Measurements from ENCODE around the gene EDAR. TPM values are rescaled to one million over a fixed set of nuclear protein-coding genes. Genes with fewer than 3 reads are reported as not detected.

The EDAR gene
- total RNA-seq, 3 donors from 2014 or later (not counting 1 experiment from before 2014, with no cell fraction given) = 0.11 to 0.23 TPM; not detected in 1

DNA sequence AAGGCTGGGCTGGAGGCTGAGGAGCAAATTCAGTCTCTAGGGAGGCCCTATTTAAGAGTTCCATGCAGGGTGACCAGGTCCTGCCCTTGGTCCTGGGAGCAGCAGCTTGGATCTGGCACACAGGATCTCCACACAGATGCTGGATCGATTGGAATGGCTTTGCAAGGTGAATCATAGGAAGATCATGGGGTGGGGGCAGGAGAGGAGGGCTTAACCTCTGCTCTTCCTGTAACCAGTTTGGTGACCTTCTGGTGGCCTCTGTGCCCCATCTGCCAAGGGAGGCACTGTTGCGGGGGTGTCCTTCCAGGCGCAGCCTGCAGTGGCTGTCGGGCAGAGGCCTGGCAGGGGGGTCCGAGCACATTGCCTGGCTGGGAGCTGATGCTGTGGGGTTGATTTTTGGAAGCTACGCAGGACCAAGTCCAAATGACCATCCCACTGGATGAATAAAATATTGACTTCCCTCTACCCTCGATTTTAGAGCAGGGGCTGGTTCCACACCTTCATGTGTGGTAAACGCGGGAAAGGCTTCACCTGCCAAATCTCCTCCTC is 79.7 kb downstream of the EDAR start:
- no peaks in the 10 kb centered on the region for H3K4me1 ChIP-seq (ENCODE audit: control insufficient read depth, insufficient read depth, low read length)
- H3K36me3 Mint-ChIP-seq = no peaks in the 10 kb centered on the region

DNA sequence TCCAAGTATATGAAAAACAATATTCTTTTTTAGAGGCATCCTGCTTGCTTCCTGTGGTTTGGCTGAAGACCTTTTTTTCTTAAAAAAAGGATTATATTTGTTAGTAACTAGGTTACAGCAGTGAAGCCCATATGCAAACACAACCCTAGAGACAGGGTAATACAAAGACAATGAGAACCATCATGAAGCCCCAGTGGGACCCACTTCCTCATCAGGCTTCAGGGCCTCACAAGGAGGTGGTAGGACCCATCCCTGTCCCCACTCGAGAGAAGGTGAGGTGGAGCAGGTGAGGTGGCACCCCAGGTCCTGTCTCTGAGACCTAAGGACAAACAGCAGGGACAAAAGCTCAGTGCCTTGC is 80.3 kb downstream of the EDAR start:
- TF ChIP-seq, protein P1, sequence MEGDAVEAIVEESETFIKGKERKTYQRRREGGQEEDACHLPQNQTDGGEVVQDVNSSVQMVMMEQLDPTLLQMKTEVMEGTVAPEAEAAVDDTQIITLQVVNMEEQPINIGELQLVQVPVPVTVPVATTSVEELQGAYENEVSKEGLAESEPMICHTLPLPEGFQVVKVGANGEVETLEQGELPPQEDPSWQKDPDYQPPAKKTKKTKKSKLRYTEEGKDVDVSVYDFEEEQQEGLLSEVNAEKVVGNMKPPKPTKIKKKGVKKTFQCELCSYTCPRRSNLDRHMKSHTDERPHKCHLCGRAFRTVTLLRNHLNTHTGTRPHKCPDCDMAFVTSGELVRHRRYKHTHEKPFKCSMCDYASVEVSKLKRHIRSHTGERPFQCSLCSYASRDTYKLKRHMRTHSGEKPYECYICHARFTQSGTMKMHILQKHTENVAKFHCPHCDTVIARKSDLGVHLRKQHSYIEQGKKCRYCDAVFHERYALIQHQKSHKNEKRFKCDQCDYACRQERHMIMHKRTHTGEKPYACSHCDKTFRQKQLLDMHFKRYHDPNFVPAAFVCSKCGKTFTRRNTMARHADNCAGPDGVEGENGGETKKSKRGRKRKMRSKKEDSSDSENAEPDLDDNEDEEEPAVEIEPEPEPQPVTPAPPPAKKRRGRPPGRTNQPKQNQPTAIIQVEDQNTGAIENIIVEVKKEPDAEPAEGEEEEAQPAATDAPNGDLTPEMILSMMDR (IDR thresholded peaks at IDR 0.05) = no peak
- DNase-seq (no peak), ATAC-seq (no peak)
- H3K4me3 Mint-ChIP-seq = no peak overlapping the region
- H3K27ac Mint-ChIP-seq = no peak overlapping the region
- Histone ChIP-seq H3K27me3 (ENCODE audit: control insufficient read depth, insufficient read depth, low read length) (no peaks in the 10 kb centered on the region), H3K27ac (ENCODE audit: low read length) (no peak overlapping the region), H3K9me3 (ENCODE audit: control insufficient read depth, insufficient read depth, low read length) (no peaks in the 10 kb centered on the region), H3K4me1 (ENCODE audit: control insufficient read depth, insufficient read depth, low read length) (no peaks in the 10 kb centered on the region), H3K4me3 (ENCODE audit: low read length) (no peak overlapping the region), H3K36me3 (ENCODE audit: control insufficient read depth, insufficient read depth, low read length) (no peaks in the 10 kb centered on the region)
- WGBS (ENCODE audit: insufficient coverage) = 28% methylated on average over 1 of the region's 1 CpG
- no peaks in the 10 kb centered on the region for H3K4me1 Mint-ChIP-seq
- no peaks in the 10 kb centered on the region for H3K9me3 Mint-ChIP-seq
- no peaks in the 10 kb centered on the region for H3K27me3 Mint-ChIP-seq (ENCODE audit: low read depth in 2 of 2)
- intact Hi-C loops (cut with micrococcal nuclease) = no loop called here
- H3K36me3 Mint-ChIP-seq = no peaks in the 10 kb centered on the region

More for the DNA sequence above, 79.7 kb downstream of the EDAR start:
- no peak overlapping the region for H3K27ac Mint-ChIP-seq
- H3K9me3 Mint-ChIP-seq = no peaks in the 10 kb centered on the region
- WGBS (ENCODE audit: insufficient coverage) = 78% methylated on average over 9 of the region's 9 CpGs
- H3K27me3 ChIP-seq (ENCODE audit: control insufficient read depth, insufficient read depth, low read length) = no peaks in the 10 kb centered on the region
- TF ChIP-seq, protein P1 (IDR thresholded peaks at IDR 0.05) = no peak
- H3K4me3 ChIP-seq (ENCODE audit: low read length) = no peak overlapping the region
- H3K27me3 Mint-ChIP-seq (ENCODE audit: low read depth in 2 of 2) = no peaks in the 10 kb centered on the region
- no peak overlapping the region for H3K27ac ChIP-seq (ENCODE audit: low read length)
- DNase-seq (no peak), ATAC-seq (no peak)
- H3K4me1 Mint-ChIP-seq = no peaks in the 10 kb centered on the region
- no peaks in the 10 kb centered on the region for H3K36me3 ChIP-seq (ENCODE audit: control insufficient read depth, insufficient read depth, low read length)
- no peaks in the 10 kb centered on the region for H3K9me3 ChIP-seq (ENCODE audit: control insufficient read depth, insufficient read depth, low read length)
- intact Hi-C loops (cut with micrococcal nuclease) = no loop called here
- no peak overlapping the region for H3K4me3 Mint-ChIP-seq

DNA sequence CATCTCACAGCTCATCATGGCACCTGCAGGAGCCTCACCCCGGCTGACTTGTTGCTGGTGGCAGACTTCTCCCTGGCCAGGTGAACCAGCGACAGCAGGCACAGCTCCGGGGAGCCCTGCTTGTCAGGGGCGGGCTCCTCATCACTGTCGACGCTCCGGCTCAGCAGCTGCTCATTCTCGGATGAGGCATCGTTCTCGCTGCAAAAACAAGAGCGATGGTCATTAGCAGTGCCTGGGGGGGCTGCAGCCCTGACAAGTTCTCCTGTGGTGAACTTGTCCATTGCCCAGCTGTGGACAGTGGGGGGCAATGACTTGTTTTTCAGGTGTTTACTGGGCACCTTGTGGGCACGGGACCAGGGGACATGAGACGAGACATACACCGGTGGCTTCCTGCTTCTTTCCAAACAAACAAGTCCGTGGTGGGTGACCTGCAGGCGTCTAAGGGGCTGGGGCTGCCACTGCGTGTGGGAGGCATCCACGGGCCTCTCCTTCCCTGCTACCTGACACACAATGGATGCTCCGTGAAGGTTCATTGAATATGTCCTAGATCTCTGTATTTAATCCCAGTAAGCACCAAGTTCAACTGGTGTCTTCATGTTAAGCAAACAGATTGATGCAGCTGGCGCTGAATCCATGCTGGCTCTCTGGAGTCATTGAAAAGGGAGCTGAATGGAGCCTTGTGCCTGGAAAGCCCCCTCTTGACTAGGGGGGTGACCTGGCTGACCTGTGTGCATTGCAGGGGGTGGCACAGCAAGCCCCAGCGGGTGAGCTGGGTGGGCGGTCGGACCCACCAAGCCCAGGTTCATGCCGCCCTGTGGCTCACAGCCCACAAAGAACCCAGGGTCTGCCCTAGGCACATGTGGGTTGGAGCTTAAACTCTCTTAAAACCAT is 81.0 kb downstream of the EDAR start:
- 81% methylated on average over 24 of the region's 24 CpGs for WGBS (ENCODE audit: insufficient coverage)

More for the DNA sequence above, 81.0 kb downstream of the EDAR start:
- intact Hi-C loops (cut with micrococcal nuclease) = no loop called here
- no peak overlapping the region for H3K27ac ChIP-seq (ENCODE audit: low read length)
- no peaks in the 10 kb centered on the region for H3K4me1 ChIP-seq (ENCODE audit: control insufficient read depth, insufficient read depth, low read length)
- H3K9me3 Mint-ChIP-seq = no peaks in the 10 kb centered on the region
- DNase-seq = no peak
- no peaks in the 10 kb centered on the region for H3K36me3 Mint-ChIP-seq
- H3K36me3 ChIP-seq (ENCODE audit: control insufficient read depth, insufficient read depth, low read length) = no peaks in the 10 kb centered on the region
- TF ChIP-seq, protein P1 (IDR thresholded peaks at IDR 0.05) = no peak
- H3K27me3 ChIP-seq (ENCODE audit: control insufficient read depth, insufficient read depth, low read length) = no peaks in the 10 kb centered on the region
- H3K9me3 ChIP-seq (ENCODE audit: control insufficient read depth, insufficient read depth, low read length) = no peaks in the 10 kb centered on the region
- H3K4me3 ChIP-seq (ENCODE audit: low read length) = no peak overlapping the region
- no peaks in the 10 kb centered on the region for H3K4me1 Mint-ChIP-seq
- H3K27me3 Mint-ChIP-seq (ENCODE audit: low read depth in 2 of 2) = no peaks in the 10 kb centered on the region
- no peak overlapping the region for H3K4me3 Mint-ChIP-seq
- ATAC-seq = no peak
- no peak overlapping the region for H3K27ac Mint-ChIP-seq
